WTC11 (cell line): ENCODE data around the gene CSNK1G1.

Source experiments
- CBFB ChIP-seq: sonication (generic); formaldehyde crosslinking; IDR thresholded peaks from 2 replicates; pipeline ENCODE4 v1.8.1; 2022; ENCODE audit warnings: mild to moderate bottlenecking, low read depth, missing genetic modification reagents
- CREB1 ChIP-seq: sonication (generic); formaldehyde crosslinking; IDR thresholded peaks from 2 replicates; pipeline ENCODE4 v1.8.0; 2023; ENCODE audit warnings: mild to moderate bottlenecking, missing genetic modification reagents
- NR3C1 ChIP-seq: sonication (generic); formaldehyde crosslinking; conservative IDR thresholded peaks from 2 replicates; pipeline ENCODE4 v1.8.1; 2023; ENCODE audit warnings: low read depth, mild to moderate bottlenecking, missing genetic modification reagents
- SMAD3 ChIP-seq: sonication (generic); formaldehyde crosslinking; IDR thresholded peaks from 2 replicates; pipeline ENCODE4 v1.8.0; 2022; ENCODE audit warnings: missing genetic modification reagents, mild to moderate bottlenecking, borderline replicate concordance
- SOX15 ChIP-seq: fragments of 250-450 bp; sonication (Bioruptor Pico); IDR thresholded peaks from 2 replicates; pipeline ENCODE4 v1.9.0; 2021; ENCODE audit warnings: mild to moderate bottlenecking
- SP1 ChIP-seq: sonication (generic); formaldehyde crosslinking; conservative IDR thresholded peaks from 2 replicates; pipeline ENCODE4 v1.8.1; 2022; ENCODE audit warnings: missing genetic modification reagents
- TF ChIP-seq, protein P1 (sequence below): sonication (generic); formaldehyde crosslinking; IDR thresholded peaks from 2 replicates; pipeline ENCODE4 v1.8.0; 2022; ENCODE audit warnings: mild to moderate bottlenecking, missing genetic modification reagents
- TF ChIP-seq, protein P2 (sequence below): sonication (generic); formaldehyde crosslinking; IDR thresholded peaks from 2 replicates; pipeline ENCODE4 v1.8.0; 2023; ENCODE audit warnings: missing genetic modification reagents
- TF ChIP-seq, protein P3 (sequence below): fragments of 200-600 bp; IDR thresholded peaks from 2 replicates; pipeline ENCODE4 v1.8.0; 2022; ENCODE audit warnings: antibody characterized with exemption
- TF ChIP-seq, protein P4 (sequence below): sonication (generic); formaldehyde crosslinking; IDR thresholded peaks from 2 replicates; pipeline ENCODE4 v1.8.0; 2023; ENCODE audit warnings: missing genetic modification reagents, mild to moderate bottlenecking, borderline replicate concordance
- TF ChIP-seq, protein P5 (sequence below): sonication (generic); formaldehyde crosslinking; IDR thresholded peaks from 2 replicates; pipeline ENCODE4 v1.8.1; 2022; ENCODE audit warnings: low read depth, missing genetic modification reagents, borderline replicate concordance
- TF ChIP-seq, protein P6 (sequence below): sonication (generic); formaldehyde crosslinking; IDR thresholded peaks from 2 replicates; pipeline ENCODE4 v1.8.1; 2023; ENCODE audit warnings: mild to moderate bottlenecking, missing genetic modification reagents
- TF ChIP-seq, protein P7 (sequence below): sonication (generic); formaldehyde crosslinking; IDR thresholded peaks from 2 replicates; pipeline ENCODE4 v1.8.1; 2022; ENCODE audit warnings: missing genetic modification reagents, borderline replicate concordance
- TF ChIP-seq, protein P8 (sequence below): sonication (generic); formaldehyde crosslinking; IDR thresholded peaks from 2 replicates; pipeline ENCODE4 v1.8.0; 2022; ENCODE audit warnings: mild to moderate bottlenecking, missing genetic modification reagents

DNA sequence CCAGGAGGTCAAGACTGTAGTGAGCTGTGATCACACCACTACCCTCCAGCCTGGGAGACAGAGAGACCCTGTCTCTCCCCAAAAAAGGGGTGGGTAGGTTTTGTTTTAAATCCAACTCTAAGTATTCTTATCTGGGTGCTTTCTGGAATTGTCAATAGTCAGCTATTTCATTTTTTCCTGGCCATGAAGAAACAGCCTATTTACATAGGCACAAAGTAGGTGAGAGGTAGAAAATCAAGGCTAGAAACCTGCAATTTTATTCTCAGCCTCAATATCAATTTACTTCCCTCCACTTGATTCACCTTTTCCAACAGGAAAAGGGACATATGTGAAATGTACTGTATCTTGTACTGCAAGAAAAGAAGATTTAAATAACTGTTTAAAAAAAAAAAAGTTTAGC, 45.9 kb downstream of the CSNK1G1 start:
- TF ChIP-seq, protein P1, sequence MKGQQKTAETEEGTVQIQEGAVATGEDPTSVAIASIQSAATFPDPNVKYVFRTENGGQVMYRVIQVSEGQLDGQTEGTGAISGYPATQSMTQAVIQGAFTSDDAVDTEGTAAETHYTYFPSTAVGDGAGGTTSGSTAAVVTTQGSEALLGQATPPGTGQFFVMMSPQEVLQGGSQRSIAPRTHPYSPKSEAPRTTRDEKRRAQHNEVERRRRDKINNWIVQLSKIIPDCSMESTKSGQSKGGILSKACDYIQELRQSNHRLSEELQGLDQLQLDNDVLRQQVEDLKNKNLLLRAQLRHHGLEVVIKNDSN = no peak
- TF ChIP-seq, protein P2, sequence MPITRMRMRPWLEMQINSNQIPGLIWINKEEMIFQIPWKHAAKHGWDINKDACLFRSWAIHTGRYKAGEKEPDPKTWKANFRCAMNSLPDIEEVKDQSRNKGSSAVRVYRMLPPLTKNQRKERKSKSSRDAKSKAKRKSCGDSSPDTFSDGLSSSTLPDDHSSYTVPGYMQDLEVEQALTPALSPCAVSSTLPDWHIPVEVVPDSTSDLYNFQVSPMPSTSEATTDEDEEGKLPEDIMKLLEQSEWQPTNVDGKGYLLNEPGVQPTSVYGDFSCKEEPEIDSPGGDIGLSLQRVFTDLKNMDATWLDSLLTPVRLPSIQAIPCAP (CRISPR knock-in tag) = no peak
- TF ChIP-seq SOX15 (CRISPR knock-in tag) = no peak
- TF ChIP-seq, protein P3, sequence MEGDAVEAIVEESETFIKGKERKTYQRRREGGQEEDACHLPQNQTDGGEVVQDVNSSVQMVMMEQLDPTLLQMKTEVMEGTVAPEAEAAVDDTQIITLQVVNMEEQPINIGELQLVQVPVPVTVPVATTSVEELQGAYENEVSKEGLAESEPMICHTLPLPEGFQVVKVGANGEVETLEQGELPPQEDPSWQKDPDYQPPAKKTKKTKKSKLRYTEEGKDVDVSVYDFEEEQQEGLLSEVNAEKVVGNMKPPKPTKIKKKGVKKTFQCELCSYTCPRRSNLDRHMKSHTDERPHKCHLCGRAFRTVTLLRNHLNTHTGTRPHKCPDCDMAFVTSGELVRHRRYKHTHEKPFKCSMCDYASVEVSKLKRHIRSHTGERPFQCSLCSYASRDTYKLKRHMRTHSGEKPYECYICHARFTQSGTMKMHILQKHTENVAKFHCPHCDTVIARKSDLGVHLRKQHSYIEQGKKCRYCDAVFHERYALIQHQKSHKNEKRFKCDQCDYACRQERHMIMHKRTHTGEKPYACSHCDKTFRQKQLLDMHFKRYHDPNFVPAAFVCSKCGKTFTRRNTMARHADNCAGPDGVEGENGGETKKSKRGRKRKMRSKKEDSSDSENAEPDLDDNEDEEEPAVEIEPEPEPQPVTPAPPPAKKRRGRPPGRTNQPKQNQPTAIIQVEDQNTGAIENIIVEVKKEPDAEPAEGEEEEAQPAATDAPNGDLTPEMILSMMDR = no peak
- TF ChIP-seq, protein P4, sequence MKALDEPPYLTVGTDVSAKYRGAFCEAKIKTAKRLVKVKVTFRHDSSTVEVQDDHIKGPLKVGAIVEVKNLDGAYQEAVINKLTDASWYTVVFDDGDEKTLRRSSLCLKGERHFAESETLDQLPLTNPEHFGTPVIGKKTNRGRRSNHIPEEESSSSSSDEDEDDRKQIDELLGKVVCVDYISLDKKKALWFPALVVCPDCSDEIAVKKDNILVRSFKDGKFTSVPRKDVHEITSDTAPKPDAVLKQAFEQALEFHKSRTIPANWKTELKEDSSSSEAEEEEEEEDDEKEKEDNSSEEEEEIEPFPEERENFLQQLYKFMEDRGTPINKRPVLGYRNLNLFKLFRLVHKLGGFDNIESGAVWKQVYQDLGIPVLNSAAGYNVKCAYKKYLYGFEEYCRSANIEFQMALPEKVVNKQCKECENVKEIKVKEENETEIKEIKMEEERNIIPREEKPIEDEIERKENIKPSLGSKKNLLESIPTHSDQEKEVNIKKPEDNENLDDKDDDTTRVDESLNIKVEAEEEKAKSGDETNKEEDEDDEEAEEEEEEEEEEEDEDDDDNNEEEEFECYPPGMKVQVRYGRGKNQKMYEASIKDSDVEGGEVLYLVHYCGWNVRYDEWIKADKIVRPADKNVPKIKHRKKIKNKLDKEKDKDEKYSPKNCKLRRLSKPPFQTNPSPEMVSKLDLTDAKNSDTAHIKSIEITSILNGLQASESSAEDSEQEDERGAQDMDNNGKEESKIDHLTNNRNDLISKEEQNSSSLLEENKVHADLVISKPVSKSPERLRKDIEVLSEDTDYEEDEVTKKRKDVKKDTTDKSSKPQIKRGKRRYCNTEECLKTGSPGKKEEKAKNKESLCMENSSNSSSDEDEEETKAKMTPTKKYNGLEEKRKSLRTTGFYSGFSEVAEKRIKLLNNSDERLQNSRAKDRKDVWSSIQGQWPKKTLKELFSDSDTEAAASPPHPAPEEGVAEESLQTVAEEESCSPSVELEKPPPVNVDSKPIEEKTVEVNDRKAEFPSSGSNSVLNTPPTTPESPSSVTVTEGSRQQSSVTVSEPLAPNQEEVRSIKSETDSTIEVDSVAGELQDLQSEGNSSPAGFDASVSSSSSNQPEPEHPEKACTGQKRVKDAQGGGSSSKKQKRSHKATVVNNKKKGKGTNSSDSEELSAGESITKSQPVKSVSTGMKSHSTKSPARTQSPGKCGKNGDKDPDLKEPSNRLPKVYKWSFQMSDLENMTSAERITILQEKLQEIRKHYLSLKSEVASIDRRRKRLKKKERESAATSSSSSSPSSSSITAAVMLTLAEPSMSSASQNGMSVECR (CRISPR knock-in tag) = no peak
- no peak for TF ChIP-seq SP1 (CRISPR knock-in tag)
- TF ChIP-seq, protein P5, sequence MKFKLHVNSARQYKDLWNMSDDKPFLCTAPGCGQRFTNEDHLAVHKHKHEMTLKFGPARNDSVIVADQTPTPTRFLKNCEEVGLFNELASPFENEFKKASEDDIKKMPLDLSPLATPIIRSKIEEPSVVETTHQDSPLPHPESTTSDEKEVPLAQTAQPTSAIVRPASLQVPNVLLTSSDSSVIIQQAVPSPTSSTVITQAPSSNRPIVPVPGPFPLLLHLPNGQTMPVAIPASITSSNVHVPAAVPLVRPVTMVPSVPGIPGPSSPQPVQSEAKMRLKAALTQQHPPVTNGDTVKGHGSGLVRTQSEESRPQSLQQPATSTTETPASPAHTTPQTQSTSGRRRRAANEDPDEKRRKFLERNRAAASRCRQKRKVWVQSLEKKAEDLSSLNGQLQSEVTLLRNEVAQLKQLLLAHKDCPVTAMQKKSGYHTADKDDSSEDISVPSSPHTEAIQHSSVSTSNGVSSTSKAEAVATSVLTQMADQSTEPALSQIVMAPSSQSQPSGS (CRISPR knock-in tag) = no peak
- TF ChIP-seq, protein P6, sequence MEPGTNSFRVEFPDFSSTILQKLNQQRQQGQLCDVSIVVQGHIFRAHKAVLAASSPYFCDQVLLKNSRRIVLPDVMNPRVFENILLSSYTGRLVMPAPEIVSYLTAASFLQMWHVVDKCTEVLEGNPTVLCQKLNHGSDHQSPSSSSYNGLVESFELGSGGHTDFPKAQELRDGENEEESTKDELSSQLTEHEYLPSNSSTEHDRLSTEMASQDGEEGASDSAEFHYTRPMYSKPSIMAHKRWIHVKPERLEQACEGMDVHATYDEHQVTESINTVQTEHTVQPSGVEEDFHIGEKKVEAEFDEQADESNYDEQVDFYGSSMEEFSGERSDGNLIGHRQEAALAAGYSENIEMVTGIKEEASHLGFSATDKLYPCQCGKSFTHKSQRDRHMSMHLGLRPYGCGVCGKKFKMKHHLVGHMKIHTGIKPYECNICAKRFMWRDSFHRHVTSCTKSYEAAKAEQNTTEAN (CRISPR knock-in tag) = no peak
- TF ChIP-seq, protein P7, sequence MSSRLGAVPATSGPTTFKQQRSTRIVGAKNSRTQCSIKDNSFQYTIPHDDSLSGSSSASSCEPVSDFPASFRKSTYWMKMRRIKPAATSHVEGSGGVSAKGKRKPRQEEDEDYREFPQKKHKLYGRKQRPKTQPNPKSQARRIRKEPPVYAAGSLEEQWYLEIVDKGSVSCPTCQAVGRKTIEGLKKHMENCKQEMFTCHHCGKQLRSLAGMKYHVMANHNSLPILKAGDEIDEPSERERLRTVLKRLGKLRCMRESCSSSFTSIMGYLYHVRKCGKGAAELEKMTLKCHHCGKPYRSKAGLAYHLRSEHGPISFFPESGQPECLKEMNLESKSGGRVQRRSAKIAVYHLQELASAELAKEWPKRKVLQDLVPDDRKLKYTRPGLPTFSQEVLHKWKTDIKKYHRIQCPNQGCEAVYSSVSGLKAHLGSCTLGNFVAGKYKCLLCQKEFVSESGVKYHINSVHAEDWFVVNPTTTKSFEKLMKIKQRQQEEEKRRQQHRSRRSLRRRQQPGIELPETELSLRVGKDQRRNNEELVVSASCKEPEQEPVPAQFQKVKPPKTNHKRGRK (CRISPR knock-in tag) = no peak
- no peak for TF ChIP-seq SMAD3 (CRISPR knock-in tag)
- TF ChIP-seq NR3C1 (CRISPR knock-in tag) = no peak
- TF ChIP-seq CBFB = no peak
- no peak for TF ChIP-seq CREB1
- TF ChIP-seq, protein P8, sequence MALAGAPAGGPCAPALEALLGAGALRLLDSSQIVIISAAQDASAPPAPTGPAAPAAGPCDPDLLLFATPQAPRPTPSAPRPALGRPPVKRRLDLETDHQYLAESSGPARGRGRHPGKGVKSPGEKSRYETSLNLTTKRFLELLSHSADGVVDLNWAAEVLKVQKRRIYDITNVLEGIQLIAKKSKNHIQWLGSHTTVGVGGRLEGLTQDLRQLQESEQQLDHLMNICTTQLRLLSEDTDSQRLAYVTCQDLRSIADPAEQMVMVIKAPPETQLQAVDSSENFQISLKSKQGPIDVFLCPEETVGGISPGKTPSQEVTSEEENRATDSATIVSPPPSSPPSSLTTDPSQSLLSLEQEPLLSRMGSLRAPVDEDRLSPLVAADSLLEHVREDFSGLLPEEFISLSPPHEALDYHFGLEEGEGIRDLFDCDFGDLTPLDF (CRISPR knock-in tag) = no peak
